ENCODE data around the gene SHANK1.

DNA sequence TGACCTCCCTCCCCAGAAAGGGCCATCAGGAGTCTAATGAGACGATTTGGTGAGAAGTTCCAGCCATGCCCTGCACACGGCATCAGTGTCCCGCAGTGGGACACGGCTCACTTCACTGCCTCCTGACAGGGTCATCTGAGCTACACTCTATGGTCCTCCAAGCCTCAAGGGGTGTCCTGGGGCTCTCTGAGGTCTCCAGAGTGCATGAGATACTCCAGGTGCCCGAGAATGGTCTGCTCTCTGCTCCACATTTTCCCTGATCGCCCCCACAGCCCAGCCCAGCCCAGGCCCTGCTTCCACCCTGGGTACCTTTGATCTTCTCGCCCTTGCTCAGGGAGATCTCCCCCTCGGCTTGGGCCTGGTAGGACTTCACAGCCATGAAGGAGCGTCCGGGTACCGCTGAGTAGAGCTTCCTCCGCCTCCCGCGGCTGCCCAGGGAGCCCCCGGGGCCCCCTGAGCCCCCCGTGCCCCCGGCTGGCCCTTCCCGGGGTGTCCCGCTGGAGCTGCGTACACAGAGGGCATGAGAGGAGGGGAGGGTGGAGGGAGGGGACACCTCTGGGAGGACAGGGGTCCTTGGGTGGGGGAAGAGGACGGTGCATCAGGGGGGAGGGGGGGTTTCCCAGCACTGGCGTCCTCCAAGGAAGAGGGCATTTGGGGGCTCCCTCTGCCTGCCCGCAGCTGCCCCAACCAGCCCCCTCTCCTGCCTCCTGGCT lies 17.3 kb downstream of the SHANK1 start:
- TF ChIP-seq POLR2A (IDR thresholded peaks at IDR 0.05): no peak
- TF ChIP-seq CTCF (IDR thresholded peaks at IDR 0.05): no peak
- TF ChIP-seq POLR2AphosphoS5 (IDR thresholded peaks at IDR 0.05): no peak
- no peak for TF ChIP-seq EP300 (IDR thresholded peaks at IDR 0.05; ENCODE audit: low read depth)
